ENCODE data around the gene MXD3.

MXD3 gene

DNA sequence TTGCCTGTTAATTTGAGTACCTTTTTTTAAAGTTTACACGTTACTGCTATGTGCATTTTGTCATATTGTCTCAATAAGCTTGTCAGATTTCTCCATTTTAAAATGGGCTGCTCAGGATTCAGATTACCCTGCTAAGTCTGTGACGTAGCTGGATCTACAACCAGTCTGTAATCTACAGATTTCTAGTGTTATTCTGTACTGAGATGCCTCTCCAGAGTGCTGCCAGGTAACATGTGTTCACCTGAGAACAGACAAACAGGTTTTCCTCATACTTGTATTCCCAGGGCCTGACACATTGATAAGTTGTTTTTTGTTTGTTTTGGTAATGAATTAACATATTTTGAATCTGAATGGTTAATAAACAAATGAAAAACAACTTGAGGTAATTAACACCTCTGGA, 23.5 kb downstream of the MXD3 start:
- no peak for ATAC-seq
- TF ChIP-seq ARNTL (CRISPR knock-in tag; IDR thresholded peaks at IDR 0.05; ENCODE audit: borderline replicate concordance, low read depth) (no peak), PPARA (CRISPR knock-in tag; IDR thresholded peaks at IDR 0.05; ENCODE audit: borderline replicate concordance) (no peak), RARB (CRISPR knock-in tag; IDR thresholded peaks at IDR 0.05) (no peak), CREB5 (CRISPR knock-in tag; IDR thresholded peaks at IDR 0.05; ENCODE audit: low read depth) (no peak), PATZ1 (CRISPR knock-in tag; IDR thresholded peaks at IDR 0.05; ENCODE audit: borderline replicate concordance) (no peak), TCF4 (CRISPR knock-in tag; IDR thresholded peaks at IDR 0.05; ENCODE audit: borderline replicate concordance) (no peak), ZNF70 (CRISPR knock-in tag; IDR thresholded peaks at IDR 0.05) (no peak), BACH2 (CRISPR knock-in tag; IDR thresholded peaks at IDR 0.05; ENCODE audit: borderline replicate concordance) (no peak), ZNF565 (CRISPR knock-in tag; conservative IDR thresholded peaks at IDR 0.05; ENCODE audit: low read depth) (no peak), ZNF8 (CRISPR knock-in tag; IDR thresholded peaks at IDR 0.05) (no peak), GLIS3 (CRISPR knock-in tag; IDR thresholded peaks at IDR 0.05) (no peak), SNAI2 (CRISPR knock-in tag; IDR thresholded peaks at IDR 0.05) (no peak), ZC3H10 (CRISPR knock-in tag; IDR thresholded peaks at IDR 0.05) (no peak), TOX (CRISPR knock-in tag; IDR thresholded peaks at IDR 0.05; ENCODE audit: borderline replicate concordance) (no peak), ZFP3 (CRISPR knock-in tag; IDR thresholded peaks at IDR 0.05) (no peak), CSDC2 (CRISPR knock-in tag; IDR thresholded peaks at IDR 0.05) (no peak), OSR1 (CRISPR knock-in tag; IDR thresholded peaks at IDR 0.05) (no peak), ESRRG (CRISPR knock-in tag; IDR thresholded peaks at IDR 0.05) (no peak), ZFP30 (CRISPR knock-in tag; IDR thresholded peaks at IDR 0.05) (no peak)
- TF ChIP-seq, protein P1, sequence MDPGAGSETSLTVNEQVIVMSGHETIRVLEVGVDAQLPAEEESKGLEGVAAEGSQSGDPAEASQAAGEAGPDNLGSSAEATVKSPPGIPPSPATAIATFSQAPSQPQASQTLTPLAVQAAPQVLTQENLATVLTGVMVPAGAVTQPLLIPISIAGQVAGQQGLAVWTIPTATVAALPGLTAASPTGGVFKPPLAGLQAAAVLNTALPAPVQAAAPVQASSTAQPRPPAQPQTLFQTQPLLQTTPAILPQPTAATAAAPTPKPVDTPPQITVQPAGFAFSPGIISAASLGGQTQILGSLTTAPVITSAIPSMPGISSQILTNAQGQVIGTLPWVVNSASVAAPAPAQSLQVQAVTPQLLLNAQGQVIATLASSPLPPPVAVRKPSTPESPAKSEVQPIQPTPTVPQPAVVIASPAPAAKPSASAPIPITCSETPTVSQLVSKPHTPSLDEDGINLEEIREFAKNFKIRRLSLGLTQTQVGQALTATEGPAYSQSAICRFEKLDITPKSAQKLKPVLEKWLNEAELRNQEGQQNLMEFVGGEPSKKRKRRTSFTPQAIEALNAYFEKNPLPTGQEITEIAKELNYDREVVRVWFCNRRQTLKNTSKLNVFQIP (CRISPR knock-in tag; IDR thresholded peaks at IDR 0.05; ENCODE audit: borderline replicate concordance, low read depth), result no peak

DNA sequence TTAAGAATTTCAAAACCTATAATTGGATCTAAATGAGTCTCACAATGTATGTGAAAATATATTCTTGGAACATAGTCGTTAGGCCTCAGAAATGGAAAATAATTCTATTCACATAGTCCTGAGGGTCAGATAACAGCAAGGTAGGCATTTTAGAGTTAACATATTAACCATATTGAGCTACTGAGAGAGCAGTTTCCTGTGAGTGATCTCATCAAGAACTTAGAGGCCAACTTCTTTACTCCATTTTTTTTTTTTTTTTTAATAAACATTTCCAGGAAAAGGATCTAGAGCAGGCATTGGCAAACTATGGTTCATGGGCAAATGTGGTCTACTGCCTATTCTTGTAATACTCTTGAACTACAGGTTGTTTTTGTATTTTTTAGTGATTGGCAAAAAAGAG, 34.8 kb downstream of the MXD3 start:
- no peak for ATAC-seq
- TF ChIP-seq BACH2 (CRISPR knock-in tag; IDR thresholded peaks at IDR 0.05; ENCODE audit: borderline replicate concordance) (no peak), ZNF70 (CRISPR knock-in tag; IDR thresholded peaks at IDR 0.05) (no peak), CSRNP3 (CRISPR knock-in tag; IDR thresholded peaks at IDR 0.05) (no peak), GLIS3 (CRISPR knock-in tag; IDR thresholded peaks at IDR 0.05) (no peak), ESRRG (CRISPR knock-in tag; IDR thresholded peaks at IDR 0.05) (no peak)
- TF ChIP-seq, protein P1 (CRISPR knock-in tag; IDR thresholded peaks at IDR 0.05; ENCODE audit: borderline replicate concordance, low read depth), result no peak

GRCh38 chr5:177275883-177276282, 35.8 kb downstream of the MXD3 start:
- TF ChIP-seq SNAI2 (CRISPR knock-in tag; IDR thresholded peaks at IDR 0.05) (no peak), ZNF70 (CRISPR knock-in tag; IDR thresholded peaks at IDR 0.05) (no peak), TCF4 (CRISPR knock-in tag; IDR thresholded peaks at IDR 0.05; ENCODE audit: borderline replicate concordance) (no peak), OSR1 (CRISPR knock-in tag; IDR thresholded peaks at IDR 0.05) (no peak), GLIS3 (CRISPR knock-in tag; IDR thresholded peaks at IDR 0.05) (no peak), ARNTL (CRISPR knock-in tag; IDR thresholded peaks at IDR 0.05; ENCODE audit: borderline replicate concordance, low read depth) (no peak), BACH2 (CRISPR knock-in tag; IDR thresholded peaks at IDR 0.05; ENCODE audit: borderline replicate concordance) (no peak), ZNF8 (CRISPR knock-in tag; IDR thresholded peaks at IDR 0.05) (no peak), ZNF565 (CRISPR knock-in tag; conservative IDR thresholded peaks at IDR 0.05; ENCODE audit: low read depth) (no peak), ZFP30 (CRISPR knock-in tag; IDR thresholded peaks at IDR 0.05) (no peak), CSDC2 (CRISPR knock-in tag; IDR thresholded peaks at IDR 0.05) (no peak), ZC3H10 (CRISPR knock-in tag; IDR thresholded peaks at IDR 0.05) (no peak), TOX (CRISPR knock-in tag; IDR thresholded peaks at IDR 0.05; ENCODE audit: borderline replicate concordance) (no peak), RARB (CRISPR knock-in tag; IDR thresholded peaks at IDR 0.05) (no peak)
- TF ChIP-seq, protein P2, sequence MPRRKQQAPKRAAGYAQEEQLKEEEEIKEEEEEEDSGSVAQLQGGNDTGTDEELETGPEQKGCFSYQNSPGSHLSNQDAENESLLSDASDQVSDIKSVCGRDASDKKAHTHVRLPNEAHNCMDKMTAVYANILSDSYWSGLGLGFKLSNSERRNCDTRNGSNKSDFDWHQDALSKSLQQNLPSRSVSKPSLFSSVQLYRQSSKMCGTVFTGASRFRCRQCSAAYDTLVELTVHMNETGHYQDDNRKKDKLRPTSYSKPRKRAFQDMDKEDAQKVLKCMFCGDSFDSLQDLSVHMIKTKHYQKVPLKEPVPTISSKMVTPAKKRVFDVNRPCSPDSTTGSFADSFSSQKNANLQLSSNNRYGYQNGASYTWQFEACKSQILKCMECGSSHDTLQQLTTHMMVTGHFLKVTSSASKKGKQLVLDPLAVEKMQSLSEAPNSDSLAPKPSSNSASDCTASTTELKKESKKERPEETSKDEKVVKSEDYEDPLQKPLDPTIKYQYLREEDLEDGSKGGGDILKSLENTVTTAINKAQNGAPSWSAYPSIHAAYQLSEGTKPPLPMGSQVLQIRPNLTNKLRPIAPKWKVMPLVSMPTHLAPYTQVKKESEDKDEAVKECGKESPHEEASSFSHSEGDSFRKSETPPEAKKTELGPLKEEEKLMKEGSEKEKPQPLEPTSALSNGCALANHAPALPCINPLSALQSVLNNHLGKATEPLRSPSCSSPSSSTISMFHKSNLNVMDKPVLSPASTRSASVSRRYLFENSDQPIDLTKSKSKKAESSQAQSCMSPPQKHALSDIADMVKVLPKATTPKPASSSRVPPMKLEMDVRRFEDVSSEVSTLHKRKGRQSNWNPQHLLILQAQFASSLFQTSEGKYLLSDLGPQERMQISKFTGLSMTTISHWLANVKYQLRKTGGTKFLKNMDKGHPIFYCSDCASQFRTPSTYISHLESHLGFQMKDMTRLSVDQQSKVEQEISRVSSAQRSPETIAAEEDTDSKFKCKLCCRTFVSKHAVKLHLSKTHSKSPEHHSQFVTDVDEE (CRISPR knock-in tag; IDR thresholded peaks at IDR 0.05), result no peak
- TF ChIP-seq, protein P1 (CRISPR knock-in tag; IDR thresholded peaks at IDR 0.05; ENCODE audit: borderline replicate concordance, low read depth), result no peak
- ATAC-seq, result no peak
